ENCODE measurements around the gene ENOX1.

- TF ChIP-seq EP300 (IDR thresholded peaks at IDR 0.05) (no peak), POLR2AphosphoS5 (IDR thresholded peaks at IDR 0.05) (no peak), POLR2A (IDR thresholded peaks at IDR 0.05) (no peak)
- TF ChIP-seq, protein P1, sequence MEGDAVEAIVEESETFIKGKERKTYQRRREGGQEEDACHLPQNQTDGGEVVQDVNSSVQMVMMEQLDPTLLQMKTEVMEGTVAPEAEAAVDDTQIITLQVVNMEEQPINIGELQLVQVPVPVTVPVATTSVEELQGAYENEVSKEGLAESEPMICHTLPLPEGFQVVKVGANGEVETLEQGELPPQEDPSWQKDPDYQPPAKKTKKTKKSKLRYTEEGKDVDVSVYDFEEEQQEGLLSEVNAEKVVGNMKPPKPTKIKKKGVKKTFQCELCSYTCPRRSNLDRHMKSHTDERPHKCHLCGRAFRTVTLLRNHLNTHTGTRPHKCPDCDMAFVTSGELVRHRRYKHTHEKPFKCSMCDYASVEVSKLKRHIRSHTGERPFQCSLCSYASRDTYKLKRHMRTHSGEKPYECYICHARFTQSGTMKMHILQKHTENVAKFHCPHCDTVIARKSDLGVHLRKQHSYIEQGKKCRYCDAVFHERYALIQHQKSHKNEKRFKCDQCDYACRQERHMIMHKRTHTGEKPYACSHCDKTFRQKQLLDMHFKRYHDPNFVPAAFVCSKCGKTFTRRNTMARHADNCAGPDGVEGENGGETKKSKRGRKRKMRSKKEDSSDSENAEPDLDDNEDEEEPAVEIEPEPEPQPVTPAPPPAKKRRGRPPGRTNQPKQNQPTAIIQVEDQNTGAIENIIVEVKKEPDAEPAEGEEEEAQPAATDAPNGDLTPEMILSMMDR (IDR thresholded peaks at IDR 0.05) = no peak
Observed at GRCh38 chr13:43353631-43354030, 433.1 kb downstream of the ENOX1 start.
